Liver (tissue), 3 donors: ENCODE measurements around the gene ATXN10.

Experiments used
- HNF4A ChIP-seq, 2 donors: conservative IDR thresholded peaks; 2 replicates each; pipeline ENCODE4 v1.6.1; 2016; ENCODE audit warnings: antibody characterized with exemption in 2 of 2, mild to moderate bottlenecking in 2 of 2
- TF ChIP-seq, protein P1 (sequence below): fragments of 150-350 bp; IDR thresholded peaks from 2 replicates; pipeline ENCODE4 v1.5.1; 2017; ENCODE audit warnings: improper control_type of control experiment, low read depth, low read length; ENCODE audit not compliant: missing input control
- donor health status: healthy.
- donor health status: healthy.

GRCh38 chr22:45781966-45782365 lies 110.3 kb downstream of the ATXN10 start:
- TF ChIP-seq, protein P1, sequence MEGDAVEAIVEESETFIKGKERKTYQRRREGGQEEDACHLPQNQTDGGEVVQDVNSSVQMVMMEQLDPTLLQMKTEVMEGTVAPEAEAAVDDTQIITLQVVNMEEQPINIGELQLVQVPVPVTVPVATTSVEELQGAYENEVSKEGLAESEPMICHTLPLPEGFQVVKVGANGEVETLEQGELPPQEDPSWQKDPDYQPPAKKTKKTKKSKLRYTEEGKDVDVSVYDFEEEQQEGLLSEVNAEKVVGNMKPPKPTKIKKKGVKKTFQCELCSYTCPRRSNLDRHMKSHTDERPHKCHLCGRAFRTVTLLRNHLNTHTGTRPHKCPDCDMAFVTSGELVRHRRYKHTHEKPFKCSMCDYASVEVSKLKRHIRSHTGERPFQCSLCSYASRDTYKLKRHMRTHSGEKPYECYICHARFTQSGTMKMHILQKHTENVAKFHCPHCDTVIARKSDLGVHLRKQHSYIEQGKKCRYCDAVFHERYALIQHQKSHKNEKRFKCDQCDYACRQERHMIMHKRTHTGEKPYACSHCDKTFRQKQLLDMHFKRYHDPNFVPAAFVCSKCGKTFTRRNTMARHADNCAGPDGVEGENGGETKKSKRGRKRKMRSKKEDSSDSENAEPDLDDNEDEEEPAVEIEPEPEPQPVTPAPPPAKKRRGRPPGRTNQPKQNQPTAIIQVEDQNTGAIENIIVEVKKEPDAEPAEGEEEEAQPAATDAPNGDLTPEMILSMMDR = no peak
- no peak for TF ChIP-seq HNF4A (conservative IDR thresholded peaks at IDR 0.05)
